Measurements from ENCODE around the gene IFI44.

Gene IFI44

DNA sequence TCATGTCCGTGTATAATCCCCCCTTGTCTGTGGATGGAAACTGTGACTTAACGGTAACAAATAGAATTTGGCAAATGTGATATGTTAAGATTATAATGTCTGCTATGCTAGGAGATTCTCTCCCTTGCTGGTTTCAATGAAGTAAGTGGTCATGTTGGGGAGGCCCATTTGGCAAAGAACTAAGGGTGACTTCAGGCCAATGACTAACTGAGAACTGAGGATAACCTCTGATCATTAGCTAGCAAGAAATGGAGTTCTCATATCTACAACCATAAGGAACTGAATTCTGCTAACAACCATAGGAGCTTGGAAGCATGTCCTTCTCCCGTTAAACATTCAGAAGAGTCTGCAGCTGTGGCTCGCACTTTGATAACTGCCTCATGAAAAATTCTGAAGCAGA lies 27.1 kb upstream of the IFI44 start:
- TF ChIP-seq CTCF (IDR thresholded peaks at IDR 0.05; ENCODE audit: borderline replicate concordance, control extremely low read depth, extremely low read depth, insufficient read depth, missing control alignments) = no peak
- DNase-seq (ENCODE audit: low spot score) = no peak
- in situ Hi-C loops (cut with MboI; ENCODE audit: low sequenced_read_pairs, unreplicated experiment) = loop anchor here (10.0 kb wide), 1 partner anchor 618 kb away; the partner anchor contains the start of gene DNAJB4

DNA sequence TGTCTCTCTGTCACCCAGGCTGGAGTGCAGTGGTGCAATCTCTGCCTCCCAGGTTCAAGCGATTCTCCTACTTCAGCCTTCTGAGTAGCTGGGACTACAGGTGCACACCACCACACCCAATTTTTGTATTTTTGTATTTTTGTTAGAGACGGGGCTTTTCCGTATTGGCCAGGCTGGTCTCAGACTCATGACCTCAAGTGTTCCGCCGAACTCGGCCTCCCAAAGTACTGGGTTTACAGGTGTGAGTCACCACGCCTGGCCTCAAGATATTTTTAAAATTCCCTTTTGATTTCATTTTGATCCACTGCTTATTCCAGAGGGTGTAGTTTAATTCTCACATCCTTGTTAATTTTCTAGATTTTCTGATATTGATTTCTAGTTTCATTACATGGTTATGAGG lies 25.6 kb upstream of the IFI44 start:
- in situ Hi-C loops (cut with MboI; ENCODE audit: low sequenced_read_pairs, unreplicated experiment) = loop anchor here (10.0 kb wide), 1 partner anchor 619 kb away; the partner anchor contains the start of gene DNAJB4
- no peak for TF ChIP-seq CTCF (IDR thresholded peaks at IDR 0.05; ENCODE audit: borderline replicate concordance, control extremely low read depth, extremely low read depth, insufficient read depth, missing control alignments)
- DNase-seq (ENCODE audit: low spot score) = no peak

DNA sequence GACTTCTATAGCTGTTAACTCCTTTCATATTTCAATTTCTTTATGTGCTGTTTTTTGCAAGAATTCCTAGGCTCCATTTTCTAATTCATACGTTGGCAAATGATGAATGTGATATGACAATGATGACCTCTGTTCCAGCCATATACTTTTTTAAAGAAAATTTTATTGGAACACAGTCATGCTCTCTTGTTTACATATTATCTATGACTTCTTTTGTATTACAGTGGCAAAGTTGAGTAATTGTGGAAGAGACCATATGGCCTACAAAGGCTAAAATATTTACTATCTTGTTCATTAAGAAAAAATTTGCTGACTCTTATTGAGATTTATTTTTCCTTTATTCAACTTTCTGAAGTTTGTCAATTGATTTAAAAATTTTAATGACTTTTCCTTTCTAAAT lies 22.3 kb upstream of the IFI44 start:
- in situ Hi-C loops (cut with MboI; ENCODE audit: low sequenced_read_pairs, unreplicated experiment) = loop anchor here (10.0 kb wide), 1 partner anchor 623 kb away; the partner anchor contains the start of gene DNAJB4
- no peak for DNase-seq (ENCODE audit: low spot score)
- TF ChIP-seq CTCF (IDR thresholded peaks at IDR 0.05; ENCODE audit: borderline replicate concordance, control extremely low read depth, extremely low read depth, insufficient read depth, missing control alignments) = no peak

- no peak for TF ChIP-seq CTCF (IDR thresholded peaks at IDR 0.05; ENCODE audit: borderline replicate concordance, control extremely low read depth, extremely low read depth, insufficient read depth, missing control alignments)
- no peak for DNase-seq (ENCODE audit: low spot score)
- in situ Hi-C loops (cut with MboI; ENCODE audit: low sequenced_read_pairs, unreplicated experiment) = no loop called here
Observed at GRCh38 chr1:78630600-78630999, 19.0 kb upstream of the IFI44 start.

DNA sequence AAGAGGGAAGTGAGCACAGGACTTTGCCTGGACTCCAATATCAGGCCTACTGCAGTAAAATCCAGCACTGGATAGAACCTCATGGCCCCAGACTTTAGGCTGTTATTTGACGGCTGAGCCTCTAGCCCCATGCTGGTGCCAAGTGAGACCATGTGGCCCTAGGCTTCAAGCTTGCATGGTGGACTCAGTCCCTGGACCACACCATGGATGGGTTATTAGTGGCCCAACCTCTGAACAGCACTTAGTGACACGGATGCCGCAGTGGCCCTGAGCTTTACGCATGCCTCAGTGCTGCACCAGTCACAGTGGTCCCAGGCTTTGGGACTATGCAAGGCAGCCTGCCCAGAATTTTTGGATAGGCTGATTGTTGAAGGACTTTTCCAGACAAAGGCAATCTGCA lies 16.4 kb upstream of the IFI44 start:
- DNase-seq (ENCODE audit: low spot score) = no peak
- TF ChIP-seq CTCF (IDR thresholded peaks at IDR 0.05; ENCODE audit: borderline replicate concordance, control extremely low read depth, extremely low read depth, insufficient read depth, missing control alignments) = no peak
- in situ Hi-C loops (cut with MboI; ENCODE audit: low sequenced_read_pairs, unreplicated experiment) = no loop called here

- TF ChIP-seq CTCF (IDR thresholded peaks at IDR 0.05; ENCODE audit: borderline replicate concordance, control extremely low read depth, extremely low read depth, insufficient read depth, missing control alignments) = no peak
- DNase-seq (ENCODE audit: low spot score) = no peak
- in situ Hi-C loops (cut with MboI; ENCODE audit: low sequenced_read_pairs, unreplicated experiment) = no loop called here
Observed at GRCh38 chr1:78640462-78640861, 9.2 kb upstream of the IFI44 start.

- TF ChIP-seq CTCF (IDR thresholded peaks at IDR 0.05; ENCODE audit: borderline replicate concordance, control extremely low read depth, extremely low read depth, insufficient read depth, missing control alignments) = no peak
- no peak for DNase-seq (ENCODE audit: low spot score)
- in situ Hi-C loops (cut with MboI; ENCODE audit: low sequenced_read_pairs, unreplicated experiment) = no loop called here
Observed at GRCh38 chr1:78641558-78641957, 8.1 kb upstream of the IFI44 start.

Data from GM13976 (cell line).